DND-41 (cell line): ENCODE results near the gene CAPN12.

Source experiments
- CTCF ChIP-seq: IDR thresholded peaks from 2 replicates; pipeline ENCODE4 v1.5.1; 2012; ENCODE audit warnings: borderline replicate concordance, low read length, moderate library complexity, mild to moderate bottlenecking; ENCODE audit not compliant: poor library complexity, severe bottlenecking; ENCODE audit errors: extremely low read depth
- EZH2 ChIP-seq: IDR thresholded peaks from 3 replicates; pipeline ENCODE4 v1.6.1; 2012; ENCODE audit warnings: borderline replicate concordance, low read depth, mild to moderate bottlenecking, moderate library complexity, low read length, inconsistent platforms; ENCODE audit not compliant: severe bottlenecking

- no peak for TF ChIP-seq EZH2
- no peak for TF ChIP-seq CTCF
Measured at GRCh38 chr19:38737281-38737865, 6.9 kb downstream of the CAPN12 start.
